Measurements from ENCODE around the gene PTPRQ.

GRCh38 chr12:80698847-80699542, 255.0 kb downstream of the PTPRQ start:
- no peak for TF ChIP-seq CTCF (IDR thresholded peaks at IDR 0.05)
- TF ChIP-seq POLR2A (IDR thresholded peaks at IDR 0.05) = no peak
- TF ChIP-seq EP300 (IDR thresholded peaks at IDR 0.05) = no peak

Data from tibial nerve (tissue), 4 donors.